HG03159 (cell line): ENCODE results near the gene MED1.

Experiments
- ATAC-seq: cut with Tn5 transposase; IDR thresholded peaks from one replicate; pipeline ENCODE4 v1.9.1; 2021; ENCODE audit warnings: mild to moderate bottlenecking, moderate library complexity; ENCODE audit not compliant: unreplicated experiment

The MED1 gene

GRCh38 chr17:39364236-39365025 is 86.6 kb downstream of the MED1 start:
- ATAC-seq = no peak

GRCh38 chr17:39361064-39361463 is 90.0 kb downstream of the MED1 start:
- no peak for ATAC-seq

GRCh38 chr17:39360537-39360936 is 90.5 kb downstream of the MED1 start:
- no peak for ATAC-seq

GRCh38 chr17:39359994-39360393 is 91.1 kb downstream of the MED1 start:
- ATAC-seq = no peak

- ATAC-seq = no peak
Measured at GRCh38 chr17:39357986-39358385, 93.1 kb downstream of the MED1 start.

- no peak for ATAC-seq
Measured at GRCh38 chr17:39357488-39357887, 93.6 kb downstream of the MED1 start.
